ENCODE measurements around the gene ESR1.
A peak's percentile ranks its signal among the peaks of the same experiment; 100 is the strongest.
"Not testable (repeated sequence)": the region's sequence is repeated elsewhere in the genome, so short reads cannot be mapped to it uniquely, and the experiment has no call there.

The ESR1 gene

DNA sequence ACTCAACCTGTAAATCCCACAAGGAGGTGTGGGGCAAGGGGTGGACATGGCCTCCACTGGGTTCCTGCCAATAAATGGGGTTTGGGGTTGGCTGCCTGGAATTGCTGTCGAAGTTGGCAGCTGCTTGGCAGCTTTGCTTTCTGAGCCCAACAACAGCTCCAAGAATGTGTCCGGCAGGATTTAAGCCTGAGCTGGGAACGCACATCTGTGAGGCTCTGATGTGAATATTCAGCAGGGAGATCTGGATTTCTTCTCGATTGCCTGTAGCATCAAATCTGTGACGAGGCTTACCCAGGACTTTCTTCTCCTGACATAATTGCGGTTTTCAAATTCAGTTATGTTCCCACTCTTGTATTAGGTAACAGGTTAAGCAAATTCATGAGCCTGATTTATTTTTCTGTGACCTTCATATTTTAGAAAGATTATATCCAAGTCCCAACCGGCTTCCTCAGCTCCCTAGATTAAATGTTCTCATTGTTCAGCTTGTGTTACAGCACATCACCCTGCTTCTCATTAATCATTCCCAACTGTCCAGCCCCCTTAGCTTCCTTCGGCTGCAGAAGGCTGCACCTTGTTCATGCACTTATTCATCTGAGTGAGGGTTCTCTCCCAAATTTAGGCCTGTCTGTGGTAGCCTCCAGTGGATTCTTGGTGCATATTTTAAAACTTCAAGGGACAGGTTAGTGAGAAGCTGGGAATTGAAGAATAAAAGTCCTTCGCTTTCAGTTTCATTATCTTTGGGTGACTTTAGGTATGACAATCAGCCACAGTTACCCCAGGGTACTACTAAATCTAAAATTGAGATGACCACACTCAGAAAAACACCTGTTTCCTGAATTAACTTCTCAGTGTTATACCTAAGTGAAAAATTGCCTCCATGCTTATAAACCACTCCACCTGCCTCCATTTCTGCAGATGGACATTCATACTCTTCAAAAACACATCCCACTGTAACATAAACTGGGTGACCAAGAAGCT, 310.0 kb downstream of the ESR1 start:
- no peaks in the 10 kb centered on the region for H3K27me3 Mint-ChIP-seq
- no peaks in the 10 kb centered on the region for H3K4me1 Mint-ChIP-seq (ENCODE audit: low read depth)
- H3K36me3 Mint-ChIP-seq: peaks cover 21% of the 10 kb centered on the region
- no peak overlapping the region for H3K4me3 Mint-ChIP-seq
- H3K27ac Mint-ChIP-seq: no peak overlapping the region
- H3K9me3 Mint-ChIP-seq (ENCODE audit: low read depth): peaks cover 4% of the 10 kb centered on the region

GRCh38 chr6:152118224-152118623, 310.7 kb downstream of the ESR1 start:
- no peaks in the 10 kb centered on the region for H3K4me1 Mint-ChIP-seq (ENCODE audit: low read depth)
- peaks cover 21% of the 10 kb centered on the region for H3K36me3 Mint-ChIP-seq
- peaks cover 4% of the 10 kb centered on the region for H3K9me3 Mint-ChIP-seq (ENCODE audit: low read depth)
- no peak overlapping the region for H3K27ac Mint-ChIP-seq
- H3K27me3 Mint-ChIP-seq: no peaks in the 10 kb centered on the region
- H3K4me3 Mint-ChIP-seq: no peak overlapping the region

GRCh38 chr6:152118678-152119077, 311.2 kb downstream of the ESR1 start:
- H3K27me3 Mint-ChIP-seq: no peaks in the 10 kb centered on the region
- no peak overlapping the region for H3K27ac Mint-ChIP-seq
- peaks cover 21% of the 10 kb centered on the region for H3K36me3 Mint-ChIP-seq
- H3K4me1 Mint-ChIP-seq (ENCODE audit: low read depth): no peaks in the 10 kb centered on the region
- H3K4me3 Mint-ChIP-seq: no peak overlapping the region
- H3K9me3 Mint-ChIP-seq (ENCODE audit: low read depth): peaks cover 4% of the 10 kb centered on the region

- H3K4me1 Mint-ChIP-seq (ENCODE audit: low read depth): no peaks in the 10 kb centered on the region
- peaks cover 21% of the 10 kb centered on the region for H3K36me3 Mint-ChIP-seq
- H3K4me3 Mint-ChIP-seq: no peak overlapping the region
- H3K27me3 Mint-ChIP-seq: no peaks in the 10 kb centered on the region
- H3K27ac Mint-ChIP-seq: no peak overlapping the region
- peaks cover 4% of the 10 kb centered on the region for H3K9me3 Mint-ChIP-seq (ENCODE audit: low read depth)
Measured at GRCh38 chr6:152119831-152120230, 312.3 kb downstream of the ESR1 start.

DNA sequence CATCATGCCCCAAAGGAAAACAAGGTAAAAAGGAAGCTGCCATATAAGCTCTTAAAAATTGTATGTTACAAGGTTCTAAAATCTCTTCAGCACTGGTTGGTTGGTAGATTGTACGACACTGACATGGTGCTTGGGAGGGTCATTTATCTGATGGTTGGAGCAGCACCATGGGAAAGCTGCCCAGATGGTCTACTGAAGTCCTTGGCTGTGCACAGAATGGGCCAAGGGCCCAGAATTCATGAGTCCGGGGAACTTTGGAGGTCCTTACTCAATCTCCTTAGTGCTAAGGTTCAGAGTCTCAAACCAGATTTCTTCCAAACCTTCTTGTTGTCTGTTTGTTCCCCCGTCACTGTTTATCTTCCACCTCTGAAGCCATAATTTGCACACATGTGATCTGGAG, 314.4 kb downstream of the ESR1 start:
- Mint-ChIP-seq H3K4me3 (no peak overlapping the region), H3K9me3 (ENCODE audit: low read depth) (peaks cover 4% of the 10 kb centered on the region), H3K27me3 (no peaks in the 10 kb centered on the region), H3K4me1 (ENCODE audit: low read depth) (no peaks in the 10 kb centered on the region), H3K36me3 (peaks cover 21% of the 10 kb centered on the region), H3K27ac (no peak overlapping the region)

DNA sequence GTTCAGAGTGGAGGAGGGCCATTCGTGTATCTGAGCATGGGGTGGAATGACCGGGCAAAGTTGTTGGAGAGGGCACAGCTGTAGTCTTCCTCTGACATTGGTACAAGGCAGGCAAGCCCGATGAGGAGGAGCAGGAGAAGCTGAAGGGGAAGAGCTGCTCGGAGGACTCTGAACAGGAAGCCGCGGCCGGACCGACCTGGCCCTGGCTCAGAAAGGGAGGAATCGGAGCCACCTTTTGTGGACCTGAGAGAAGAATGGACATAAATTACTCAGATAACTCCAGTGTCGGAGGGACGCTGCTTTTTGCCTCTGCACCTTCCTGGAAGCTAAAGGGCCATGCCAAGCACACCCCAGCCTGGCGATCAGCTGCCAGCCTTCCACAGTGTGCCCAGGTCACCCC, 315.0 kb downstream of the ESR1 start:
- H3K27me3 Mint-ChIP-seq: no peaks in the 10 kb centered on the region
- no peak overlapping the region for H3K4me3 Mint-ChIP-seq
- no peaks in the 10 kb centered on the region for H3K4me1 Mint-ChIP-seq (ENCODE audit: low read depth)
- H3K27ac Mint-ChIP-seq: no peak overlapping the region
- peaks cover 21% of the 10 kb centered on the region for H3K36me3 Mint-ChIP-seq
- peaks cover 4% of the 10 kb centered on the region for H3K9me3 Mint-ChIP-seq (ENCODE audit: low read depth)

DNA sequence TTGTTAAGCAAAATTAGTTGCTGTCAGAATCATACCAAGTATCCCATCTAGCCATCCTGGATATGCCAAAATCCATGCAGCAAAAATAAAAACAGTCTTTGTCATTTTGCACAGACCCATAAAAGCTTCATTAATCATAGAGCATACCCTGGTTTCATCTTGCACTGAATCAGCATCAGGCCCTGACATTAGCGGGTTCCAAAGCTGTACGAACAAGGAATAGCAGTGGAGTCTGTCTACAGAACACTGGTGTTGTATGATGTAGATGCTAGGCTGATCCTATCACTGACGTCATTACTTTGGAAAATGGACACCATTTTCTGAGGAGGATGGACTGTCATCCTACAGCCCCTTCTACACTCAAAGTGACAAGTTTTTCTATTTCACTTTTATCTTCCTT, 315.6 kb downstream of the ESR1 start:
- Mint-ChIP-seq H3K4me3 (no peak overlapping the region), H3K36me3 (peaks cover 21% of the 10 kb centered on the region), H3K4me1 (ENCODE audit: low read depth) (no peaks in the 10 kb centered on the region), H3K9me3 (ENCODE audit: low read depth) (peaks cover 4% of the 10 kb centered on the region), H3K27ac (no peak overlapping the region), H3K27me3 (no peaks in the 10 kb centered on the region)

GRCh38 chr6:152124429-152125074, 317.1 kb downstream of the ESR1 start:
- H3K4me1 Mint-ChIP-seq (ENCODE audit: low read depth): no peaks in the 10 kb centered on the region
- H3K9me3 Mint-ChIP-seq (ENCODE audit: low read depth): no peaks in the 10 kb centered on the region
- H3K36me3 Mint-ChIP-seq: peaks cover 22% of the 10 kb centered on the region
- no peak overlapping the region for H3K27ac Mint-ChIP-seq
- no peak overlapping the region for H3K4me3 Mint-ChIP-seq
- no peaks in the 10 kb centered on the region for H3K27me3 Mint-ChIP-seq

- peak overlapping the region; percentile 10 for H3K27ac Mint-ChIP-seq
- H3K9me3 Mint-ChIP-seq (ENCODE audit: low read depth): no peaks in the 10 kb centered on the region
- H3K27me3 Mint-ChIP-seq: no peaks in the 10 kb centered on the region
- H3K4me3 Mint-ChIP-seq: no peak overlapping the region
- peaks cover 11% of the 10 kb centered on the region for H3K36me3 Mint-ChIP-seq
- no peaks in the 10 kb centered on the region for H3K4me1 Mint-ChIP-seq (ENCODE audit: low read depth)
Measured at GRCh38 chr6:152127432-152128165, 320.1 kb downstream of the ESR1 start.

- Mint-ChIP-seq H3K9me3 (ENCODE audit: low read depth) (no peaks in the 10 kb centered on the region), H3K4me1 (ENCODE audit: low read depth) (no peaks in the 10 kb centered on the region), H3K27me3 (no peaks in the 10 kb centered on the region), H3K36me3 (peaks cover 11% of the 10 kb centered on the region), H3K27ac (peak overlapping the region; percentile 16), H3K4me3 (no peak overlapping the region)
Measured at GRCh38 chr6:152129691-152130151, 322.2 kb downstream of the ESR1 start.

DNA sequence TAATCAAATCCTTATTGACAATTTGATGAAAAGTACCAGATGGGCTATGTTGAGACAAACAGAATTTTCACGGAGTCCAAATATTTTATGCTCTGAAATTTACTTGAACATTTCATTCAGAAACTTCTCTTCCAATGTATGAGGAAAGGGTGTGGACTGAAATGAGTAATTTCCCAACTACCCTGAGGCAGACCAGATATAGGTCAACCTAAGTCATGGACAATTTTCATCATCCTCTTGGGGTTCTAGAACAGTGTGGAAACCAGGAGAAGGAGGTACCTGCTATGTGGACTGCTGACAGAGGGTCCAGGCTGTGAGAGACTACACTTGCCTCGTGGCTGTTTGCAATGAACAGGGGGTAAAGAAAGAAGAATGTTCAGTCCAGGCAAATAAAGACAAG, 323.0 kb downstream of the ESR1 start:
- Mint-ChIP-seq H3K36me3 (peaks cover 11% of the 10 kb centered on the region), H3K27me3 (no peaks in the 10 kb centered on the region)

GRCh38 chr6:152135755-152136448, 328.4 kb downstream of the ESR1 start:
- no peaks in the 10 kb centered on the region for H3K27me3 Mint-ChIP-seq
- H3K4me3 Mint-ChIP-seq: no peak overlapping the region
- no peak overlapping the region for H3K27ac Mint-ChIP-seq
- H3K9me3 Mint-ChIP-seq (ENCODE audit: low read depth): no peaks in the 10 kb centered on the region
- H3K4me1 Mint-ChIP-seq (ENCODE audit: low read depth): no peaks in the 10 kb centered on the region
- peaks cover 15% of the 10 kb centered on the region for H3K36me3 Mint-ChIP-seq

More for the DNA sequence above, 323.0 kb downstream of the ESR1 start:
- Mint-ChIP-seq H3K4me3 (no peak overlapping the region), H3K27ac (peak overlapping the region; percentile 18), H3K9me3 (ENCODE audit: low read depth) (no peaks in the 10 kb centered on the region), H3K4me1 (ENCODE audit: low read depth) (no peaks in the 10 kb centered on the region)

DNA sequence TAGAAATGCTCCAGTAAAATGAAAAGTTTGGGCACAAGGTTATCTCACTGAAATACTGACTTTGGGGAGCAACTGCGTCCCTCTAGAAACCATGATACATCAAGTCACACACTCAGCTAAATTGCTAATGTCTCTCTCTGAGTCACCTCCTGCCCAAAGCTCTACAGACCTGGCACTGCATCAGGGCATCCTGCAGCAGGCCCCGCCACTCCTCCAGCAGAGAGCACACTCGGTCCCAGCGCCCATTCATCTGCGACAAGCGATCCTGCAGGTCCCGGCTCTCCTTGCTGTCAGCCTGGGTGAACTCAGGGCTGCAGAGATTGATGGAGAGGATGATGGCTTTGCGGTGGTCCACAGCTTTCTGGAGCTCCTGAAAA, 329.0 kb downstream of the ESR1 start:
- Mint-ChIP-seq H3K4me1 (ENCODE audit: low read depth) (no peaks in the 10 kb centered on the region), H3K36me3 (peaks cover 15% of the 10 kb centered on the region), H3K4me3 (no peak overlapping the region), H3K27ac (peak overlapping the region; percentile 52), H3K9me3 (ENCODE audit: low read depth) (no peaks in the 10 kb centered on the region), H3K27me3 (no peaks in the 10 kb centered on the region)

DNA sequence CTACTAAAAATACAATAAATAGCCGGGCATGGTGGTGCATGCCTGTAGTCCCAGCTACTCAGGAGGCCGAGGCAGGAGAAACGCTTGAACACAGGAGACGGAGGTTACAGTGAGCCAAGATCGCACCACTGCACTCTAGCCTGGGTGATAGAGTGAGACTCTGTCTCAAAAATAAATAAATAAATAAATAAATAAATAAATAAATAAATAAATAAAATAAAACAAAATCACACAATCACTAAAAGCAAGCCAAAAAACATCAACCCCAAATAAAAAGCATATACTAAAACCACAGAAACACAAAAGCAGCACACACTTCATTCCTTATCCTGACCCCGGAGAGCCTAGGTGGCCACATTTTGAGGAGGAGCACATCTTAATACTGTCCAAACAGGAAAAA, 330.9 kb downstream of the ESR1 start:
- peaks cover 10% of the 10 kb centered on the region for H3K36me3 Mint-ChIP-seq
- H3K4me1 Mint-ChIP-seq (ENCODE audit: low read depth); H3K27me3 Mint-ChIP-seq; H3K27ac Mint-ChIP-seq; H3K4me3 Mint-ChIP-seq; H3K9me3 Mint-ChIP-seq (ENCODE audit: low read depth): not testable (repeated sequence)

All from activated naive CD8-positive, alpha-beta T cell (primary cell).